Neural progenitor cell (in vitro differentiated cells): Measurements from ENCODE around the gene FER. TPM values are rescaled to one million over a fixed set of nuclear protein-coding genes. Genes with fewer than 3 reads are reported as not detected.

Source experiments
- DNase-seq: peaks from one replicate; pipeline ENCODE4 v3.0.0-alpha.2; 2016; ENCODE audit warnings: low spot score
- H2AFZ ChIP-seq: fragments of 200-600 bp; sonication (generic); replicated peaks from 2 replicates; pipeline ENCODE4 v1.6.1; 2016; ENCODE audit warnings: antibody characterized with exemption
- H3F3A ChIP-seq: fragments of 200-600 bp; sonication (generic); 2 replicates; pipeline ENCODE4 v1.6.1; 2016; ENCODE audit warnings: antibody characterized with exemption, low read depth
- H3K27ac ChIP-seq: fragments of 200-600 bp; sonication (generic); 2 replicates; pipeline ENCODE4 v1.5.1; 2016; ENCODE audit warnings: mild to moderate bottlenecking
- H3K27me3 ChIP-seq: fragments of 200-600 bp; sonication (generic); 2 replicates; pipeline ENCODE4 v1.6.1; 2016; ENCODE audit warnings: mild to moderate bottlenecking, moderate library complexity
- H3K36me3 ChIP-seq: fragments of 200-600 bp; sonication (generic); 2 replicates; pipeline ENCODE4 v1.5.1; 2016
- H3K4me1 ChIP-seq: fragments of 200-600 bp; sonication (generic); 2 replicates; pipeline ENCODE4 v1.6.1; 2016; ENCODE audit warnings: mixed run types
- H3K4me2 ChIP-seq: fragments of 200-600 bp; sonication (generic); 2 replicates; pipeline ENCODE4 v1.6.1; 2016
- H3K4me3 ChIP-seq: fragments of 200-600 bp; sonication (generic); 2 replicates; pipeline ENCODE4 v1.5.1; 2016
- H3K79me2 ChIP-seq: fragments of 200-600 bp; sonication (generic); 2 replicates; pipeline ENCODE4 v1.6.1; 2016; ENCODE audit warnings: low read depth
- H3K9ac ChIP-seq: fragments of 200-600 bp; sonication (generic); 2 replicates; pipeline ENCODE4 v1.6.1; 2016
- H3K9me3 ChIP-seq: fragments of 200-600 bp; sonication (generic); 2 replicates; pipeline ENCODE4 v1.5.1; 2016; ENCODE audit warnings: low read depth
- H4K20me1 ChIP-seq: fragments of 200-600 bp; sonication (generic); 2 replicates; pipeline ENCODE4 v1.6.1; 2016; ENCODE audit warnings: low read depth
- H3K27ac Mint-ChIP-seq: 3 replicates; pipeline ENCODE4 v1.8.0; 2021; ENCODE audit warnings: mixed read lengths
- H3K27me3 Mint-ChIP-seq: 2 replicates; pipeline ENCODE4 v1.8.0; 2022; ENCODE audit warnings: low read depth, mild to moderate bottlenecking, inconsistent platforms, moderate library complexity, mixed read lengths; ENCODE audit not compliant: insufficient read depth
- H3K36me3 Mint-ChIP-seq: 3 replicates; pipeline ENCODE4 v1.8.0; 2021; ENCODE audit warnings: mixed read lengths
- H3K4me1 Mint-ChIP-seq: 3 replicates; pipeline ENCODE4 v1.8.0; 2021; ENCODE audit warnings: mixed read lengths
- H3K4me3 Mint-ChIP-seq: 3 replicates; pipeline ENCODE4 v1.8.0; 2021; ENCODE audit warnings: mild to moderate bottlenecking, moderate library complexity, mixed read lengths
- H3K9me3 Mint-ChIP-seq: 3 replicates; pipeline ENCODE4 v1.8.0; 2020; ENCODE audit warnings: mixed read lengths
- EZH2 ChIP-seq: fragments of 200-600 bp; sonication (generic); IDR thresholded peaks from 2 replicates; pipeline ENCODE4 v1.6.1; 2017; ENCODE audit warnings: antibody characterized with exemption, mild to moderate bottlenecking, moderate library complexity
- EZH2phosphoT487 ChIP-seq: fragments of 200-600 bp; sonication (generic); IDR thresholded peaks from 2 replicates; pipeline ENCODE4 v1.6.1; 2017; ENCODE audit warnings: antibody characterized with exemption
- total RNA-seq: library from RNA; depleted of rRNA; stranded (reverse); fragments of >200 nt; gene quantifications from 2 replicates; pipeline ENCODE4 v1.2.3, GENCODE V29; 2015; ENCODE audit warnings: low replicate concordance
- TF ChIP-seq, protein P1 (sequence below): fragments of 200-600 bp; sonication (generic); IDR thresholded peaks from 2 replicates; pipeline ENCODE4 v1.5.1; 2017; ENCODE audit warnings: antibody characterized with exemption, mild to moderate bottlenecking

Gene FER
- total RNA-seq, 1 donor from 2014 or later: 25.0 TPM

DNA sequence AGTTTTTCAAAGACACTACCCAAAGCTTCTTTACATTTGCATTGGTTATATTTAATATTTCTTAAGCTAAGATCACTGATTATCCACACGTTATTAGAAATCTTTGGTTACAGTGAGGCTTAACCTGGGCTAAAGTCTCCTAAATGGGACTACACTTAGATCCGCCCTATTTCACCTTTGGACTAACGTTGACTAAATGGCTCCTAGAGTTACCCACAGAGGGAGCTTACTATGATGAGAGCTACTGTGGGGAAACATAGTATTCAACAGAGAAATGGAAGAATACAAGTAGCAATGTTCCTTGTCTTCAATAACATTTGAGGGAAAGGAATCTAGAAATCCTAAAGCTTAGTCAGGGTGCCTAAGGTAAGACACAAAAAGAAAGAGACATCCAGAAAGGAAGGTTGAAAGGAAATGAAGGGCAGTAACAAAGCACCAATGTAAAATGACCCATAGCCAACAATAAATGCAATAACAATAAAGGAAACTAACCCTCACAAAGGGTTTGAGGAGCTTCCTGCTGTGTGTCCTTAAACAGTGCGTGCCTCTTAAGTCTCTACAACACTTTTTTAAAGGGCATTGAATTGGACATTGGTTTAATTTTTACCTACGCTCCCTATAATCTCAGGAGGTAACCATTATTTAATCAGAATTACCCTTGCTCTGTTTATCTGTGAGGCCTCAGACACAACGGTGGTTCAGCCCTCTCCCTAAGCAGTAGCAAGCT lies 445.0 kb downstream of the FER start:
- no peak overlapping the region for H3K27ac Mint-ChIP-seq
- H3K4me2 ChIP-seq: no peak overlapping the region

DNA sequence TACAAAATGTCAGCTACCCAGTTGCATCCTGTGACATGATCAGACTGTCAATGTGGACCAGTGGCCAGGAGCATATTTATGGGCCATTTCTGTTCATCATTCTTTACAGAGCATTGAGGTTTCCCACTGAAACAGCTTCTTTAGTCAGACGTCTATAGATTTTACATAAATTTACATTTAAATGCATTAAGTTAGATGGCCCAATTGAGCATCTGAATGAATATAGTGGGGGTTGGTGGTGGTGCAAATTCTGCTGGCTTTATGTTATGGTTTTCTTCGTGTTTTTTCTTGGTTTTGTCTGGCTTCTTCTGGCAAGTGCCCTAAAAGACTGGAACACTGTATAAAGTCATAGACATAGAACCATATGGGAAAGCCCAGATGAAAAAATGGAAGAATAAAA lies 448.0 kb downstream of the FER start:
- no peaks in the 10 kb centered on the region for H3K27me3 ChIP-seq
- H3K9ac ChIP-seq: no peak overlapping the region
- H3K4me3 ChIP-seq: no peak overlapping the region
- no peaks in the 10 kb centered on the region for H3K9me3 Mint-ChIP-seq
- H3K27ac Mint-ChIP-seq: no peak overlapping the region
- H3K79me2 ChIP-seq: no peaks in the 10 kb centered on the region
- no peaks in the 10 kb centered on the region for H3K36me3 ChIP-seq
- peaks cover 16% of the 10 kb centered on the region for H3K4me1 ChIP-seq
- TF ChIP-seq EZH2 (no peak), EZH2phosphoT487 (no peak)
- TF ChIP-seq, protein P1, sequence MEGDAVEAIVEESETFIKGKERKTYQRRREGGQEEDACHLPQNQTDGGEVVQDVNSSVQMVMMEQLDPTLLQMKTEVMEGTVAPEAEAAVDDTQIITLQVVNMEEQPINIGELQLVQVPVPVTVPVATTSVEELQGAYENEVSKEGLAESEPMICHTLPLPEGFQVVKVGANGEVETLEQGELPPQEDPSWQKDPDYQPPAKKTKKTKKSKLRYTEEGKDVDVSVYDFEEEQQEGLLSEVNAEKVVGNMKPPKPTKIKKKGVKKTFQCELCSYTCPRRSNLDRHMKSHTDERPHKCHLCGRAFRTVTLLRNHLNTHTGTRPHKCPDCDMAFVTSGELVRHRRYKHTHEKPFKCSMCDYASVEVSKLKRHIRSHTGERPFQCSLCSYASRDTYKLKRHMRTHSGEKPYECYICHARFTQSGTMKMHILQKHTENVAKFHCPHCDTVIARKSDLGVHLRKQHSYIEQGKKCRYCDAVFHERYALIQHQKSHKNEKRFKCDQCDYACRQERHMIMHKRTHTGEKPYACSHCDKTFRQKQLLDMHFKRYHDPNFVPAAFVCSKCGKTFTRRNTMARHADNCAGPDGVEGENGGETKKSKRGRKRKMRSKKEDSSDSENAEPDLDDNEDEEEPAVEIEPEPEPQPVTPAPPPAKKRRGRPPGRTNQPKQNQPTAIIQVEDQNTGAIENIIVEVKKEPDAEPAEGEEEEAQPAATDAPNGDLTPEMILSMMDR: no peak
- H3K36me3 Mint-ChIP-seq: peaks cover 3% of the 10 kb centered on the region
- peaks cover 4% of the 10 kb centered on the region for H3K4me1 Mint-ChIP-seq
- H2AFZ ChIP-seq: no peak overlapping the region
- H3K9me3 ChIP-seq: no peaks in the 10 kb centered on the region
- H4K20me1 ChIP-seq: no peaks in the 10 kb centered on the region
- no peak overlapping the region for H3K4me2 ChIP-seq
- H3K4me3 Mint-ChIP-seq: no peak overlapping the region
- H3F3A ChIP-seq: no peaks in the 10 kb centered on the region
- DNase-seq: no peak
- H3K27ac ChIP-seq: no peak overlapping the region
- no peaks in the 10 kb centered on the region for H3K27me3 Mint-ChIP-seq

More for the DNA sequence above, 445.0 kb downstream of the FER start:
- DNase-seq: no peak
- H3F3A ChIP-seq: no peaks in the 10 kb centered on the region
- H3K36me3 ChIP-seq: no peaks in the 10 kb centered on the region
- no peak overlapping the region for H3K9ac ChIP-seq
- TF ChIP-seq, protein P1: no peak
- TF ChIP-seq EZH2phosphoT487: no peak
- H3K79me2 ChIP-seq: no peaks in the 10 kb centered on the region
- Mint-ChIP-seq H3K4me1 (peaks cover 4% of the 10 kb centered on the region), H3K9me3 (no peaks in the 10 kb centered on the region), H3K4me3 (no peak overlapping the region), H3K36me3 (peaks cover 3% of the 10 kb centered on the region), H3K27me3 (peaks cover 2% of the 10 kb centered on the region)
- no peaks in the 10 kb centered on the region for H4K20me1 ChIP-seq
- H3K4me3 ChIP-seq: no peak overlapping the region
- no peaks in the 10 kb centered on the region for H3K9me3 ChIP-seq
- H3K4me1 ChIP-seq: peaks cover 16% of the 10 kb centered on the region
- no peak overlapping the region for H3K27ac ChIP-seq
- no peak overlapping the region for H2AFZ ChIP-seq
- H3K27me3 ChIP-seq: no peaks in the 10 kb centered on the region

DNA sequence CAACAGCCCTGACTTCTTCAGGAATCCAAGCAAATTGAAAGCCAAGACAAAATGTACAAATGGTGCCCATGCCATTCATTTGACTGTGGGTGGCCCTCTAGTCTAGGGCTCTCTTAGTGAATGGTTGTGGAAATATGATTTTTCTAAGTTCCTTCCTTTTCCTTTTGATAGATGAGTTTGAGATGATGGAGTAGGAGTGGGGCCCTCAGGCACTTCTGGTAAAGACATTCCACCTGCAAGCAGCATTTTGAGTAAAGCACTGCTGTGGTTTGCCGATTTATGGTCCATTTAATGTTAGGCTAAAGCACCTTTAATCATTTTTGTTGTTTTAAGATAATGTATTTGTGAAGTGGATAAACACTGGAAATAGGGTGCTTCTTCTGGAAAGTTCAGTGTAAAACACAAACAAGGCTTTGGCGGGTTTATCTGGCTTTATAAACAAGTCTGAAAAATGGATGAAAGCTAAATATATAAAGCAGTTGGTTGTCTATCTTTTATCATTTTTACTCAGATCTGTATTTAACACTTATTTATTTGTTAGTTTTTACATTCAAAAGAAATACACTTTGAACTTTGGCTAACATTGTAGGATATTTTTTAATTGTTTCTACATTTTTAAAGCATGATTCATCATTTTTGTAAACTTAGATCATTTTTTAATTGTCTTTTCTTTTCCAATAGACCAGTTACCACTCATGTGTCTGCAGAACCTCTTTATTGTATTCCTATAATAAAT lies 448.6 kb downstream of the FER start:
- H3K9me3 ChIP-seq: no peaks in the 10 kb centered on the region
- H3K4me1 ChIP-seq: peaks cover 16% of the 10 kb centered on the region
- H3K4me3 ChIP-seq: no peak overlapping the region
- no peaks in the 10 kb centered on the region for H3F3A ChIP-seq
- no peak overlapping the region for H3K4me2 ChIP-seq
- H3K27me3 ChIP-seq: no peaks in the 10 kb centered on the region
- no peak overlapping the region for H3K27ac ChIP-seq
- H3K9ac ChIP-seq: no peak overlapping the region
- no peaks in the 10 kb centered on the region for H4K20me1 ChIP-seq
- H3K79me2 ChIP-seq: no peaks in the 10 kb centered on the region
- Mint-ChIP-seq H3K4me3 (no peak overlapping the region), H3K36me3 (peaks cover 3% of the 10 kb centered on the region), H3K4me1 (peaks cover 4% of the 10 kb centered on the region), H3K27me3 (no peaks in the 10 kb centered on the region), H3K27ac (no peak overlapping the region), H3K9me3 (no peaks in the 10 kb centered on the region)
- H2AFZ ChIP-seq: no peak overlapping the region
- DNase-seq: no peak
- H3K36me3 ChIP-seq: no peaks in the 10 kb centered on the region
- no peak for TF ChIP-seq EZH2phosphoT487

DNA sequence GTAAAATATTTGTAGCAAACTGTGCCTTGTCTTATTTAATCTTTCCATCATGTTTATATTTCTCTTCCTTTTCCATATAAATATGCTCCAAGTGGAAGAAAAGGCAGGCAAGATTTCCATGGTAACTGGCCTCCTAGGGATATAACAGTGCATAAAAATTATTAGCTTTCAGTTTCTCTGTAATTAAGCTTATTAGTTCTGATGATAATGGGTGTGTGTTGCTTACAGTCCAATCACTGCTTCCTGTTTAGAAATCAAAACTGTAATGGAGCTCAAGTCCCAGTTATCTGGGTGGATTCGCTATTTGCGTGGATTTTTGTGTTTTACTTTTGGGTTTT lies 449.1 kb downstream of the FER start:
- Histone ChIP-seq H3K36me3 (no peaks in the 10 kb centered on the region), H3K4me2 (no peak overlapping the region), H3K27me3 (no peaks in the 10 kb centered on the region), H3K27ac (no peak overlapping the region), H3K9ac (no peak overlapping the region), H2AFZ (no peak overlapping the region), H3K79me2 (no peaks in the 10 kb centered on the region), H3K4me1 (peaks cover 16% of the 10 kb centered on the region), H4K20me1 (no peaks in the 10 kb centered on the region), H3F3A (no peaks in the 10 kb centered on the region), H3K4me3 (no peak overlapping the region), H3K9me3 (no peaks in the 10 kb centered on the region)
- H3K27ac Mint-ChIP-seq: no peak overlapping the region
- TF ChIP-seq EZH2phosphoT487 (no peak), EZH2 (no peak)
- TF ChIP-seq, protein P1: no peak
- H3K9me3 Mint-ChIP-seq: no peaks in the 10 kb centered on the region
- DNase-seq: no peak
- peaks cover 4% of the 10 kb centered on the region for H3K4me1 Mint-ChIP-seq
- no peaks in the 10 kb centered on the region for H3K27me3 Mint-ChIP-seq
- no peak overlapping the region for H3K4me3 Mint-ChIP-seq
- H3K36me3 Mint-ChIP-seq: peaks cover 3% of the 10 kb centered on the region
